CD14-positive monocyte (primary cell): ENCODE measurements around the gene LHCGR. TPM values are rescaled to one million over a fixed set of nuclear protein-coding genes. Genes with fewer than 3 reads are reported as not detected.

ENCODE experiments used
- DNase-seq, 3 donors: peaks; one replicate each; pipeline ENCODE4 v3.0.0-alpha.2; 2011 to 2022
- H2AFZ ChIP-seq: 2 replicates; pipeline ENCODE4 v1.6.0; 2012; ENCODE audit warnings: mild to moderate bottlenecking, low read depth, low read length, inconsistent platforms; ENCODE audit not compliant: insufficient read depth, poor library complexity, severe bottlenecking
- H3K27ac ChIP-seq, 2 donors: 1 replicate in 1 of 2; 2 replicates in 1 of 2; pipeline ENCODE4 v1.5.1; 2012 to 2013; ENCODE audit warnings: low read length in 2 of 2, control low read depth in 1 of 2, inconsistent platforms in 1 of 2, low read depth in 1 of 2, mild to moderate bottlenecking in 1 of 2
- H3K27me3 ChIP-seq, 2 donors: one replicate each; pipeline versions ENCODE4 v1.6.0 to v1.6.1; 2011 to 2013; ENCODE audit warnings: low read length in 2 of 2; ENCODE audit not compliant: control insufficient read depth in 2 of 2, insufficient read depth in 2 of 2
- H3K36me3 ChIP-seq, 2 donors: replicated peaks in 1 of 2; 1 replicate in 1 of 2; 2 replicates in 1 of 2; pipeline versions ENCODE4 v1.5.1 to v1.6.1; 2012 to 2013; ENCODE audit warnings: low read length in 2 of 2, control low read depth in 1 of 2, inconsistent platforms in 1 of 2, mild to moderate bottlenecking in 1 of 2; ENCODE audit not compliant: insufficient read depth in 2 of 2, control insufficient read depth in 1 of 2
- H3K4me1 ChIP-seq, 2 donors: 1 replicate in 1 of 2; 2 replicates in 1 of 2; pipeline versions ENCODE4 v1.5.1 to v1.6.1; 2012 to 2013; ENCODE audit warnings: low read length in 2 of 2, control low read depth in 1 of 2, inconsistent platforms in 1 of 2, mild to moderate bottlenecking in 1 of 2, moderate library complexity in 1 of 2; ENCODE audit not compliant: insufficient read depth in 2 of 2, control insufficient read depth in 1 of 2
- H3K4me2 ChIP-seq: replicated peaks from 2 replicates; pipeline ENCODE3; 2012; ENCODE audit warnings: low read length, moderate library complexity, mild to moderate bottlenecking; ENCODE audit not compliant: poor library complexity, severe bottlenecking; ENCODE audit errors: extremely low read depth
- H3K4me3 ChIP-seq, 3 experiments: fragments of 200-600 bp in 1 of 3; sonication (generic) in 1 of 3; replicated peaks in 1 of 3; 1 replicate in 2 of 3; 2 replicates in 1 of 3; pipeline ENCODE4 v1.5.1; 2011 to 2013; ENCODE audit warnings: low read length in 3 of 3, mild to moderate bottlenecking in 3 of 3, control low read depth in 2 of 3, low read depth in 2 of 3, inconsistent platforms in 1 of 3, moderate library complexity in 1 of 3
- H3K79me2 ChIP-seq: 2 replicates; pipeline ENCODE4 v1.6.0; 2012; ENCODE audit warnings: mild to moderate bottlenecking, control low read depth, inconsistent platforms, low read length, moderate library complexity; ENCODE audit not compliant: insufficient read depth
- H3K9ac ChIP-seq: 2 replicates; pipeline ENCODE4 v1.6.0; 2017; ENCODE audit warnings: low read length, mild to moderate bottlenecking; ENCODE audit not compliant: insufficient read depth, poor library complexity, severe bottlenecking
- H3K9me3 ChIP-seq, 2 donors: replicated peaks in 1 of 2; 1 replicate in 1 of 2; 2 replicates in 1 of 2; pipeline versions ENCODE4 v1.5.1 to v1.6.1; 2012 to 2013; ENCODE audit warnings: low read length in 2 of 2, control low read depth in 1 of 2; ENCODE audit not compliant: control insufficient read depth in 1 of 2, insufficient read depth in 1 of 2
- H4K20me1 ChIP-seq: 2 replicates; pipeline ENCODE4 v1.6.0; 2012; ENCODE audit warnings: mild to moderate bottlenecking, low read length, control low read depth, moderate library complexity; ENCODE audit not compliant: insufficient read depth
- H3K27ac Mint-ChIP-seq, 7 donors: one replicate each; pipeline ENCODE4 v1.8.0; 2020; ENCODE audit warnings: mild to moderate bottlenecking in 7 of 7, mixed read lengths in 7 of 7, moderate library complexity in 6 of 7, inconsistent platforms in 2 of 7
- H3K27me3 Mint-ChIP-seq, 3 donors: one replicate each; pipeline ENCODE4 v1.8.0; 2021 to 2022; ENCODE audit warnings: low read depth in 3 of 3, mild to moderate bottlenecking in 3 of 3, mixed read lengths in 3 of 3, moderate library complexity in 3 of 3, inconsistent platforms in 1 of 3
- H3K36me3 Mint-ChIP-seq, 2 donors: one replicate each; pipeline ENCODE4 v1.8.0; 2020; ENCODE audit warnings: mixed read lengths in 2 of 2, inconsistent platforms in 1 of 2, mild to moderate bottlenecking in 1 of 2
- H3K4me1 Mint-ChIP-seq: one replicate; pipeline ENCODE4 v1.8.0; 2020; ENCODE audit warnings: mild to moderate bottlenecking, mixed read lengths
- H3K4me3 Mint-ChIP-seq, 2 donors: one replicate each; pipeline ENCODE4 v1.8.0; 2020; ENCODE audit warnings: mild to moderate bottlenecking in 2 of 2, mixed read lengths in 2 of 2, moderate library complexity in 1 of 2
- H3K9me3 Mint-ChIP-seq, 7 donors: one replicate each; pipeline ENCODE4 v1.8.0; 2020 to 2022; ENCODE audit warnings: mixed read lengths in 7 of 7, mild to moderate bottlenecking in 6 of 7, moderate library complexity in 6 of 7, inconsistent platforms in 2 of 7
- WGBS: methylation state at CpG from one replicate; pipeline ENCODE4 v1.1.5; 2013; ENCODE audit warnings: missing lambda C conversion rate; ENCODE audit not compliant: insufficient coverage; 5-methylcytosine and 5-hydroxymethylcytosine counted together
- intact Hi-C, 2 donors: fragments of 100-400 bp; cut with micrococcal nuclease; formaldehyde crosslinking; loops; one replicate each; pipeline versions ENCODE4 v1.15.0 to v1.15.1; 2023
- polyA plus RNA-seq, 3 donors: library from polyadenylated mRNA; depleted of rRNA in 1 of 3; unstranded in 2 of 3; stranded (reverse) in 1 of 3; fragments of 300-500 nt in 2 of 3; fragments of >200 nt in 1 of 3; fragmentation: Illumina TruSeq in 2 of 3; gene quantifications; 1 replicate in 2 of 3; 2 replicates in 1 of 3; pipeline ENCODE4 v1.2.3, GENCODE V29; 2012 to 2021
- TF ChIP-seq, protein P1 (sequence below): fragments of 200-600 bp; IDR thresholded peaks from one replicate; pipeline ENCODE4 v1.8.0; 2022; ENCODE audit warnings: antibody characterized with exemption, mild to moderate bottlenecking

LHCGR gene
- polyA plus RNA-seq, 3 donors, result not detected

DNA sequence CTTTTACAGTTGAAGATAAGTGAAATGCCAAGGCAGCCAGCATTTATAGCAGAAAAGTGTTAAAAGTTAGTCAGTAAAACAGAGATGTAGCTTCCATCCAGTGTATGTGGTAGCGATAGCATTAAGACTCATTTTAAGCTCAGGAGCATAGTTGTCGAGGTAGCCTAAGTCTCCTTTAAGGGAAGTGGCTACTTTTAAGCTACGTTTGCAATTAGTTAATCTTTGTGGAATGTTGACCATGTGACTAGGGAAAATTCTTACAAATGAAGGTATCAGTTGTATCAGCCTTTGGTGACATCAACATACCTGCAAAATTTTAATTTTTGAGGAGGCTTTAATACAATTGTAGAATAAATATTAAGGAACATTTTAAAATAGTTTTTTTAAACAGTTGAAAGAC is 61.9 kb downstream of the LHCGR start:
- TF ChIP-seq, protein P1, sequence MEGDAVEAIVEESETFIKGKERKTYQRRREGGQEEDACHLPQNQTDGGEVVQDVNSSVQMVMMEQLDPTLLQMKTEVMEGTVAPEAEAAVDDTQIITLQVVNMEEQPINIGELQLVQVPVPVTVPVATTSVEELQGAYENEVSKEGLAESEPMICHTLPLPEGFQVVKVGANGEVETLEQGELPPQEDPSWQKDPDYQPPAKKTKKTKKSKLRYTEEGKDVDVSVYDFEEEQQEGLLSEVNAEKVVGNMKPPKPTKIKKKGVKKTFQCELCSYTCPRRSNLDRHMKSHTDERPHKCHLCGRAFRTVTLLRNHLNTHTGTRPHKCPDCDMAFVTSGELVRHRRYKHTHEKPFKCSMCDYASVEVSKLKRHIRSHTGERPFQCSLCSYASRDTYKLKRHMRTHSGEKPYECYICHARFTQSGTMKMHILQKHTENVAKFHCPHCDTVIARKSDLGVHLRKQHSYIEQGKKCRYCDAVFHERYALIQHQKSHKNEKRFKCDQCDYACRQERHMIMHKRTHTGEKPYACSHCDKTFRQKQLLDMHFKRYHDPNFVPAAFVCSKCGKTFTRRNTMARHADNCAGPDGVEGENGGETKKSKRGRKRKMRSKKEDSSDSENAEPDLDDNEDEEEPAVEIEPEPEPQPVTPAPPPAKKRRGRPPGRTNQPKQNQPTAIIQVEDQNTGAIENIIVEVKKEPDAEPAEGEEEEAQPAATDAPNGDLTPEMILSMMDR, result no peak
- no peaks in the 10 kb centered on the region for H3K27me3 ChIP-seq
- Mint-ChIP-seq H3K9me3 (no peaks in the 10 kb centered on the region), H3K27me3 (peaks cover 0 to 2% (median 2%) of the 10 kb centered on the region in 3 donors), H3K4me3 (no peak overlapping the region), H3K4me1 (no peaks in the 10 kb centered on the region), H3K36me3 (no peaks in the 10 kb centered on the region), H3K27ac (no peak overlapping the region)
- H3K4me3 ChIP-seq, result no peak overlapping the region
- DNase-seq, result no peak
- H3K9me3 ChIP-seq, result no peaks in the 10 kb centered on the region
- WGBS, result 100% methylated on average over 1 of the region's 3 CpGs
- no peaks in the 10 kb centered on the region for H4K20me1 ChIP-seq
- H3K27ac ChIP-seq, result no peak overlapping the region
- H2AFZ ChIP-seq, result no peak overlapping the region
- intact Hi-C loops, result no loop called here
- H3K9ac ChIP-seq, result no peak overlapping the region
- H3K4me1 ChIP-seq, result no peaks in the 10 kb centered on the region
- H3K79me2 ChIP-seq, result no peaks in the 10 kb centered on the region
- H3K36me3 ChIP-seq, result no peaks in the 10 kb centered on the region
- no peak overlapping the region for H3K4me2 ChIP-seq

DNA sequence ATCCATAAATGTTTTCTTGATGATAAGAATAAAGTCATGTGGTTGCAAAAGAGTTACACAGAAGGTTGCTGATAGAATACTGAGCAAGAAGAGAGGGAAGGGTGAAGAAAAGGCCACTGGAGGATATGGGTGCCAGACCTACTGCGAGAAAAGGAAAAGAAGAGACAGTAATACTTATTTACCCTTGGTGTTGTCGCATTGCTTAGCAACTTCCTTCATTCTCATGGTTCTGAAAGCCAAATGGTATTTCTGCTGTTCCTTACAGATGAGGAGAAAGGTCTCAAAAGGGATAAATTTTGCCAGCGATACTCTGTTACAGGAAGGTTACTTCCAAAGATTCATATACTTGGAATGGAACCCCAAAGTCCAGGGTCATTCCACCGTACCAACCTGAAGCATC is 62.5 kb downstream of the LHCGR start:
- Histone ChIP-seq H3K27me3 (no peaks in the 10 kb centered on the region), H3K4me3 (no peak overlapping the region), H4K20me1 (no peaks in the 10 kb centered on the region), H3K4me1 (no peaks in the 10 kb centered on the region), H3K9me3 (no peaks in the 10 kb centered on the region), H3K79me2 (no peaks in the 10 kb centered on the region), H3K9ac (no peak overlapping the region), H3K4me2 (no peak overlapping the region), H3K27ac (no peak overlapping the region), H3K36me3 (no peaks in the 10 kb centered on the region), H2AFZ (no peak overlapping the region)
- intact Hi-C loops, result no loop called here
- H3K27ac Mint-ChIP-seq, result no peak overlapping the region
- H3K27me3 Mint-ChIP-seq, result peaks cover 0 to 2% (median 2%) of the 10 kb centered on the region in 3 donors
- H3K36me3 Mint-ChIP-seq, result no peaks in the 10 kb centered on the region
- DNase-seq, result no peak
- WGBS, result 83% methylated on average over 1 of the region's 4 CpGs
- H3K9me3 Mint-ChIP-seq, result no peaks in the 10 kb centered on the region
- no peaks in the 10 kb centered on the region for H3K4me1 Mint-ChIP-seq
- H3K4me3 Mint-ChIP-seq, result no peak overlapping the region
- TF ChIP-seq, protein P1, result no peak
